Effector memory CD4-positive, alpha-beta T cell (primary cell): ENCODE results near the gene EPOP.

ENCODE experiments used
- DNase-seq, 3 donors: peaks; one replicate each; pipeline ENCODE4 v3.0.0-alpha.2; 2020
- H3K27ac ChIP-seq: 2 replicates; pipeline ENCODE4 v1.7.0; 2013; ENCODE audit warnings: mild to moderate bottlenecking, low read length, moderate library complexity; ENCODE audit not compliant: insufficient read depth, poor library complexity, severe bottlenecking
- H3K27me3 ChIP-seq: replicated peaks from 2 replicates; pipeline ENCODE4 v1.7.0; 2013; ENCODE audit warnings: mild to moderate bottlenecking, low read length; ENCODE audit not compliant: insufficient read depth, control insufficient read depth, poor library complexity, severe bottlenecking
- H3K36me3 ChIP-seq: 2 replicates; pipeline ENCODE4 v1.7.0; 2013; ENCODE audit warnings: mild to moderate bottlenecking, low read length, moderate library complexity; ENCODE audit not compliant: control insufficient read depth, insufficient read depth
- H3K4me1 ChIP-seq: 2 replicates; pipeline ENCODE4 v1.7.0; 2013; ENCODE audit warnings: low read length, mild to moderate bottlenecking; ENCODE audit not compliant: control insufficient read depth, insufficient read depth, poor library complexity, severe bottlenecking
- H3K4me3 ChIP-seq: 2 replicates; pipeline ENCODE4 v1.7.0; 2013; ENCODE audit warnings: low read length, low read depth, mild to moderate bottlenecking; ENCODE audit not compliant: insufficient read depth, poor library complexity, severe bottlenecking
- H3K9me3 ChIP-seq: 2 replicates; pipeline ENCODE4 v1.7.0; 2013; ENCODE audit warnings: mild to moderate bottlenecking, low read length, moderate library complexity; ENCODE audit not compliant: control insufficient read depth

EPOP gene

GRCh38 chr17:38712593-38712992 is 37.8 kb upstream of the EPOP start:
- DNase-seq: no peak
- no peaks in the 10 kb centered on the region for H3K9me3 ChIP-seq
- no peak overlapping the region for H3K27ac ChIP-seq
- no peak overlapping the region for H3K4me3 ChIP-seq
- peaks cover under 1% of the 10 kb centered on the region for H3K4me1 ChIP-seq
- no peaks in the 10 kb centered on the region for H3K27me3 ChIP-seq
- peaks cover 86% of the 10 kb centered on the region for H3K36me3 ChIP-seq

GRCh38 chr17:38711792-38712571 is 37.2 kb upstream of the EPOP start:
- H3K27ac ChIP-seq: no peak overlapping the region
- no peak for DNase-seq
- H3K4me3 ChIP-seq: no peak overlapping the region
- peaks cover 6% of the 10 kb centered on the region for H3K4me1 ChIP-seq
- no peaks in the 10 kb centered on the region for H3K9me3 ChIP-seq
- H3K36me3 ChIP-seq: peaks cover 80% of the 10 kb centered on the region
- H3K27me3 ChIP-seq: no peaks in the 10 kb centered on the region

- Histone ChIP-seq H3K9me3 (no peaks in the 10 kb centered on the region), H3K4me3 (no peak overlapping the region), H3K27ac (no peak overlapping the region), H3K27me3 (no peaks in the 10 kb centered on the region), H3K4me1 (peaks cover 11% of the 10 kb centered on the region), H3K36me3 (peaks cover 70% of the 10 kb centered on the region)
- DNase-seq: no peak
Observed at GRCh38 chr17:38710985-38711384, 36.2 kb upstream of the EPOP start.

GRCh38 chr17:38710604-38710962 is 35.8 kb upstream of the EPOP start:
- H3K4me3 ChIP-seq: no peak overlapping the region
- DNase-seq: no peak
- no peaks in the 10 kb centered on the region for H3K9me3 ChIP-seq
- no peaks in the 10 kb centered on the region for H3K27me3 ChIP-seq
- no peak overlapping the region for H3K27ac ChIP-seq
- H3K4me1 ChIP-seq: peaks cover 11% of the 10 kb centered on the region
- peaks cover 66% of the 10 kb centered on the region for H3K36me3 ChIP-seq

- no peak overlapping the region for H3K4me3 ChIP-seq
- peaks cover 61% of the 10 kb centered on the region for H3K36me3 ChIP-seq
- peaks cover 11% of the 10 kb centered on the region for H3K4me1 ChIP-seq
- no peaks in the 10 kb centered on the region for H3K9me3 ChIP-seq
- no peaks in the 10 kb centered on the region for H3K27me3 ChIP-seq
- no peak overlapping the region for H3K27ac ChIP-seq
- no peak for DNase-seq
Observed at GRCh38 chr17:38709864-38710603, 35.3 kb upstream of the EPOP start.

GRCh38 chr17:38709104-38709820 is 34.5 kb upstream of the EPOP start:
- Histone ChIP-seq H3K4me3 (no peak overlapping the region), H3K27ac (no peak overlapping the region), H3K36me3 (peaks cover 55% of the 10 kb centered on the region), H3K27me3 (no peaks in the 10 kb centered on the region), H3K9me3 (no peaks in the 10 kb centered on the region), H3K4me1 (peaks cover 11% of the 10 kb centered on the region)
- no peak for DNase-seq

- peaks cover 41% of the 10 kb centered on the region for H3K36me3 ChIP-seq
- H3K4me3 ChIP-seq: no peak overlapping the region
- H3K27ac ChIP-seq: peak overlapping the region; percentile 69
- H3K4me1 ChIP-seq: peaks cover 22% of the 10 kb centered on the region
- no peaks in the 10 kb centered on the region for H3K9me3 ChIP-seq
- DNase-seq: no peak
- no peaks in the 10 kb centered on the region for H3K27me3 ChIP-seq
Observed at GRCh38 chr17:38707678-38708351, 33.1 kb upstream of the EPOP start.

- H3K4me3 ChIP-seq: peak overlapping the region; percentile 84
- no peaks in the 10 kb centered on the region for H3K9me3 ChIP-seq
- peak in 2 of 3 donors; percentile 10 to 33 for DNase-seq
- peak overlapping the region; percentile 69 for H3K27ac ChIP-seq
- peaks cover 25% of the 10 kb centered on the region for H3K4me1 ChIP-seq
- peaks cover 29% of the 10 kb centered on the region for H3K36me3 ChIP-seq
- H3K27me3 ChIP-seq: no peaks in the 10 kb centered on the region
Observed at GRCh38 chr17:38706505-38707216, 31.9 kb upstream of the EPOP start.

- peak in 2 of 3 donors; percentile 14 to 17 for DNase-seq
- peak overlapping the region; percentile 84 for H3K4me3 ChIP-seq
- no peaks in the 10 kb centered on the region for H3K27me3 ChIP-seq
- no peaks in the 10 kb centered on the region for H3K9me3 ChIP-seq
- H3K36me3 ChIP-seq: peaks cover 22% of the 10 kb centered on the region
- peaks cover 32% of the 10 kb centered on the region for H3K4me1 ChIP-seq
- peak overlapping the region; percentile 69 for H3K27ac ChIP-seq
Observed at GRCh38 chr17:38705803-38706504, 31.2 kb upstream of the EPOP start.
